ENCODE data around the gene GRIN3A.

The GRIN3A gene

DNA sequence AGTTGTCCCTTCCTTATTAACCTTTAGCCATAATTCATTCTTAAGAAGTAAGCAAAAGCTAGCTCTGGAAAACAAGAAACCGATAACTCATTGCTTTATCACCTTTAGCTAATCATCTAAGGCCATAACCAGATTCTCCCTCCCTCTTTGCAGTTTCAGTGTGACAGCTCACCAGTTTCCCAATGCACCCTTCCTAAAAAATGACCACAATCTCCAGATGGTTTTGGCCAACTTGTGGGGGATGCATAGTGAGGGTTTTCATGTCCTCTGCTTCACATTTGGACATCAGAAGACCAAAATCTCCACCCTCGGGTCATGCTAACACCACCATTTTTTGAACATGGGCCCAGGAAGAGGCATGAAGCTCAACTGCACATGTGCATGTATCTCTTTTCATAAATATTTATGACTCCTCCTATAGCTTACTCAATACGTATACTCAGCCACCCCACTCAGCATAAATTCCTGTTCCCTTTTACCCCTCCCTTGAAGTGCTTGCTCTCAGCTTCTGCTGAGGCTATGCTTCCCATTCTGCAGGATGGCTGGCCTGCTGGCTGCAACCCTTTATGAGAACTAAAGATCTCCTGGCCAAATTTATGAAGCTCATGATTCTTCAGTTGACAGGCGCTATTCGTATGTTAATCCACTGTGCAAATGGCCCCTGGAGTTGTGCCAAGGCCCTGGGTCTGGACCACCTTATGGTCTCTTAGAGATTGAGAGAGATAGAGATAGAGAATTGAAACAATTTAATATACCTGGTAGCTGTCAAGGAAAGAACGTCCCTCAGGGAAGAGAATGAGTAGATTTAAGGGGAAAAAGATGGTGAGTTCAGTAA, 158.5 kb downstream of the GRIN3A start:
- no peak overlapping the region for H3K4me3 ChIP-seq (ENCODE audit: insufficient read depth in 1 of 2, low read depth in 1 of 2, low read length in 2 of 2)
- no peak for DNase-seq
- 78% methylated on average over 6 of the region's 6 CpGs for WGBS
- H3K14ac ChIP-seq (ENCODE audit: low read length in 2 of 2) = no peak overlapping the region
- H3K27me3 ChIP-seq (ENCODE audit: control insufficient read depth in 1 of 2, insufficient read depth in 1 of 2, low read length in 2 of 2) = no peaks in the 10 kb centered on the region
- H2BK12ac ChIP-seq (ENCODE audit: low read length in 2 of 2) = no peak overlapping the region
- H3K23ac ChIP-seq (ENCODE audit: low read length in 2 of 2) = no peak overlapping the region
- no peak overlapping the region for H3K4me2 ChIP-seq (ENCODE audit: low read length, poor library complexity, severe bottlenecking)
- H2AFZ ChIP-seq (ENCODE audit: low read depth, low read length) = no peak overlapping the region
- H3K27ac ChIP-seq (ENCODE audit: low read length, poor library complexity, severe bottlenecking) = no peak overlapping the region
- no peak overlapping the region for H4K91ac ChIP-seq (ENCODE audit: low read length)
- H2AK5ac ChIP-seq (ENCODE audit: low read length, severe bottlenecking) = no peak overlapping the region
- no peaks in the 10 kb centered on the region for H3K9me3 ChIP-seq (ENCODE audit: control insufficient read depth, low read length)
- H2BK120ac ChIP-seq (ENCODE audit: low read depth, low read length) = no peak overlapping the region
- no peak overlapping the region for H2BK15ac ChIP-seq (ENCODE audit: low read depth, poor library complexity, severe bottlenecking)
- no peak overlapping the region for H2BK5ac ChIP-seq (ENCODE audit: low read depth, low read length, poor library complexity, severe bottlenecking)
- H4K8ac ChIP-seq (ENCODE audit: low read length) = no peak overlapping the region
- no peaks in the 10 kb centered on the region for H3K36me3 ChIP-seq (ENCODE audit: control insufficient read depth in 1 of 2, insufficient read depth in 2 of 2, low read depth in 1 of 2, low read length in 2 of 2)
- no peaks in the 10 kb centered on the region for H3K79me1 ChIP-seq (replicated peaks; ENCODE audit: low read length, poor library complexity, severe bottlenecking)
- no peaks in the 10 kb centered on the region for H3K4me1 ChIP-seq (ENCODE audit: control insufficient read depth, insufficient read depth, low read depth, low read length)
- no peak overlapping the region for H3K4ac ChIP-seq (ENCODE audit: low read depth in 1 of 2, low read length in 2 of 2)
- no peak overlapping the region for H3K9ac ChIP-seq (ENCODE audit: low read length)
- H3K18ac ChIP-seq (ENCODE audit: low read depth in 1 of 2, low read length in 2 of 2) = no peak overlapping the region

GRCh38 chr9:101578378-101578777, 160.1 kb downstream of the GRIN3A start:
- WGBS = 91% methylated on average over 3 of the region's 3 CpGs
- no peak overlapping the region for H2BK5ac ChIP-seq (ENCODE audit: low read depth, low read length, poor library complexity, severe bottlenecking)

DNA sequence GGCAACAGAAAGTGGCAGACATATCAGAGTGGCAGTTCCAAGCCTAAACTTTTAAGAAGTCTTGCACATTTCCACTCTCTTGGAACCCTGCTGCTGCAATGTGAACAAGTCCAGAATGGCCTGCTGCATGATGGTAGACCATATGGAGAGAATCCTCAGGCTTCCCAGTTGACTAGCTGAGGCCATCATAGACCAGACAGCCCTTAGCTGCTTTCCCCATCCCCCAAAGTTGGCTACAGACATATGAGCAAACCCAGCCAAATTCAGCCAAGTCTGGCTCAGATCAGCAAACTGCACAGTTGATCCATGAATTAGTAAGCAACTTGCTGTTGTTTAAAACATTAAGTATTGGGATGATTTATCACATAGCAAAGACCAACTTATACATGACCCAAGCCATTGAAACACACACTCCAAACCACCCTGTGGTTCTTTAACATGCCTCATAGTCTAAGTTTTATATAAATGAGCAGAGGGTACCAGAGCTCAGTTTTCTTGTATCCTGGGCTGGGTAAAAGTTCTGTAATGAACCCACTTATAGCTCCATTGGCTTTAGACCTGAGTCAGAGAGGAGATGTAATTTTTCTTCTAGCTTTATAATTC, 163.6 kb downstream of the GRIN3A start:
- H3K14ac ChIP-seq (ENCODE audit: low read length in 2 of 2) = no peak overlapping the region
- no peak overlapping the region for H3K27ac ChIP-seq (ENCODE audit: low read length, poor library complexity, severe bottlenecking)
- no peak overlapping the region for H3K18ac ChIP-seq (ENCODE audit: low read depth in 1 of 2, low read length in 2 of 2)
- H4K91ac ChIP-seq (ENCODE audit: low read length) = no peak overlapping the region
- no peak overlapping the region for H3K4me2 ChIP-seq (ENCODE audit: low read length, poor library complexity, severe bottlenecking)
- H3K9ac ChIP-seq (ENCODE audit: low read length) = no peak overlapping the region
- no peaks in the 10 kb centered on the region for H3K79me1 ChIP-seq (replicated peaks; ENCODE audit: low read length, poor library complexity, severe bottlenecking)
- no peaks in the 10 kb centered on the region for H3K9me3 ChIP-seq (ENCODE audit: control insufficient read depth, low read length)
- H3K4ac ChIP-seq (ENCODE audit: low read depth in 1 of 2, low read length in 2 of 2) = no peak overlapping the region
- DNase-seq = no peak
- no peaks in the 10 kb centered on the region for H3K27me3 ChIP-seq (ENCODE audit: control insufficient read depth in 1 of 2, insufficient read depth in 1 of 2, low read length in 2 of 2)
- H2AK5ac ChIP-seq (ENCODE audit: low read length, severe bottlenecking) = no peak overlapping the region
- peaks cover 8 to 11% of the 10 kb centered on the region in 2 experiments for H3K36me3 ChIP-seq (ENCODE audit: control insufficient read depth in 1 of 2, insufficient read depth in 2 of 2, low read depth in 1 of 2, low read length in 2 of 2)
- no peak overlapping the region for H2BK120ac ChIP-seq (ENCODE audit: low read depth, low read length)
- no peak overlapping the region for H3K4me3 ChIP-seq (ENCODE audit: insufficient read depth in 1 of 2, low read depth in 1 of 2, low read length in 2 of 2)
- H3K23ac ChIP-seq (ENCODE audit: low read length in 2 of 2) = no peak overlapping the region
- no peak overlapping the region for H2BK12ac ChIP-seq (ENCODE audit: low read length in 2 of 2)
- no peak overlapping the region for H2BK5ac ChIP-seq (ENCODE audit: low read depth, low read length, poor library complexity, severe bottlenecking)
- H4K8ac ChIP-seq (ENCODE audit: low read length) = no peak overlapping the region
- no peaks in the 10 kb centered on the region for H3K4me1 ChIP-seq (ENCODE audit: control insufficient read depth, insufficient read depth, low read depth, low read length)
- H2AFZ ChIP-seq (ENCODE audit: low read depth, low read length) = no peak overlapping the region
- H2BK15ac ChIP-seq (ENCODE audit: low read depth, poor library complexity, severe bottlenecking) = no peak overlapping the region

More at GRCh38 chr9:101578378-101578777, 160.1 kb downstream of the GRIN3A start:
- no peak for DNase-seq
- Histone ChIP-seq H2BK12ac (ENCODE audit: low read length in 2 of 2) (no peak overlapping the region), H3K27me3 (ENCODE audit: control insufficient read depth in 1 of 2, insufficient read depth in 1 of 2, low read length in 2 of 2) (no peaks in the 10 kb centered on the region), H4K8ac (ENCODE audit: low read length) (no peak overlapping the region), H3K79me1 (replicated peaks; ENCODE audit: low read length, poor library complexity, severe bottlenecking) (no peaks in the 10 kb centered on the region), H2BK120ac (ENCODE audit: low read depth, low read length) (no peak overlapping the region), H4K91ac (ENCODE audit: low read length) (no peak overlapping the region), H3K9me3 (ENCODE audit: control insufficient read depth, low read length) (no peaks in the 10 kb centered on the region), H3K4me2 (ENCODE audit: low read length, poor library complexity, severe bottlenecking) (no peak overlapping the region), H3K4me3 (ENCODE audit: insufficient read depth in 1 of 2, low read depth in 1 of 2, low read length in 2 of 2) (no peak overlapping the region), H3K27ac (ENCODE audit: low read length, poor library complexity, severe bottlenecking) (no peak overlapping the region), H3K4ac (ENCODE audit: low read depth in 1 of 2, low read length in 2 of 2) (no peak overlapping the region), H3K23ac (ENCODE audit: low read length in 2 of 2) (no peak overlapping the region), H3K14ac (ENCODE audit: low read length in 2 of 2) (no peak overlapping the region), H2BK15ac (ENCODE audit: low read depth, poor library complexity, severe bottlenecking) (no peak overlapping the region), H2AFZ (ENCODE audit: low read depth, low read length) (no peak overlapping the region), H2AK5ac (ENCODE audit: low read length, severe bottlenecking) (no peak overlapping the region), H3K9ac (ENCODE audit: low read length) (no peak overlapping the region), H3K4me1 (ENCODE audit: control insufficient read depth, insufficient read depth, low read depth, low read length) (no peaks in the 10 kb centered on the region), H3K18ac (ENCODE audit: low read depth in 1 of 2, low read length in 2 of 2) (no peak overlapping the region), H3K36me3 (ENCODE audit: control insufficient read depth in 1 of 2, insufficient read depth in 2 of 2, low read depth in 1 of 2, low read length in 2 of 2) (no peaks in the 10 kb centered on the region)

GRCh38 chr9:101572316-101572715, 166.1 kb downstream of the GRIN3A start:
- no peak overlapping the region for H3K18ac ChIP-seq (ENCODE audit: low read depth in 1 of 2, low read length in 2 of 2)
- H3K27ac ChIP-seq (ENCODE audit: low read length, poor library complexity, severe bottlenecking) = no peak overlapping the region
- no peak overlapping the region for H3K4ac ChIP-seq (ENCODE audit: low read depth in 1 of 2, low read length in 2 of 2)
- DNase-seq = no peak
- H4K8ac ChIP-seq (ENCODE audit: low read length) = no peak overlapping the region
- H2AFZ ChIP-seq (ENCODE audit: low read depth, low read length) = no peak overlapping the region
- H2BK120ac ChIP-seq (ENCODE audit: low read depth, low read length) = no peak overlapping the region
- H3K23ac ChIP-seq (ENCODE audit: low read length in 2 of 2) = no peak overlapping the region
- H2BK15ac ChIP-seq (ENCODE audit: low read depth, poor library complexity, severe bottlenecking) = no peak overlapping the region
- 33% methylated on average over 1 of the region's 2 CpGs for WGBS
- no peak overlapping the region for H4K91ac ChIP-seq (ENCODE audit: low read length)
- H2BK12ac ChIP-seq (ENCODE audit: low read length in 2 of 2) = no peak overlapping the region
- no peak overlapping the region for H3K9ac ChIP-seq (ENCODE audit: low read length)
- H3K14ac ChIP-seq (ENCODE audit: low read length in 2 of 2) = no peak overlapping the region
- no peak overlapping the region for H2AK5ac ChIP-seq (ENCODE audit: low read length, severe bottlenecking)
- H3K27me3 ChIP-seq (ENCODE audit: control insufficient read depth in 1 of 2, insufficient read depth in 1 of 2, low read length in 2 of 2) = no peaks in the 10 kb centered on the region
- no peak overlapping the region for H3K4me2 ChIP-seq (ENCODE audit: low read length, poor library complexity, severe bottlenecking)
- H3K4me3 ChIP-seq (ENCODE audit: insufficient read depth in 1 of 2, low read depth in 1 of 2, low read length in 2 of 2) = no peak overlapping the region
- H3K4me1 ChIP-seq (ENCODE audit: control insufficient read depth, insufficient read depth, low read depth, low read length) = no peaks in the 10 kb centered on the region
- peaks cover 12 to 29% of the 10 kb centered on the region in 2 experiments for H3K36me3 ChIP-seq (ENCODE audit: control insufficient read depth in 1 of 2, insufficient read depth in 2 of 2, low read depth in 1 of 2, low read length in 2 of 2)
- no peak overlapping the region for H2BK5ac ChIP-seq (ENCODE audit: low read depth, low read length, poor library complexity, severe bottlenecking)
- no peaks in the 10 kb centered on the region for H3K79me1 ChIP-seq (replicated peaks; ENCODE audit: low read length, poor library complexity, severe bottlenecking)
- H3K9me3 ChIP-seq (ENCODE audit: control insufficient read depth, low read length) = no peaks in the 10 kb centered on the region
